Stimulated activated CD4-positive, alpha-beta T cell treated with anti-CD3 and anti-CD28 coated beads, Interleukin-4, amount 100 ng/mL, for 4 hours (primary cell): ENCODE data around the gene ERMARD.

Source experiments
- DNase-seq, 2 experiments: peaks; one replicate each; pipeline ENCODE4 v3.0.0-alpha.2; 2020

ERMARD gene

DNA sequence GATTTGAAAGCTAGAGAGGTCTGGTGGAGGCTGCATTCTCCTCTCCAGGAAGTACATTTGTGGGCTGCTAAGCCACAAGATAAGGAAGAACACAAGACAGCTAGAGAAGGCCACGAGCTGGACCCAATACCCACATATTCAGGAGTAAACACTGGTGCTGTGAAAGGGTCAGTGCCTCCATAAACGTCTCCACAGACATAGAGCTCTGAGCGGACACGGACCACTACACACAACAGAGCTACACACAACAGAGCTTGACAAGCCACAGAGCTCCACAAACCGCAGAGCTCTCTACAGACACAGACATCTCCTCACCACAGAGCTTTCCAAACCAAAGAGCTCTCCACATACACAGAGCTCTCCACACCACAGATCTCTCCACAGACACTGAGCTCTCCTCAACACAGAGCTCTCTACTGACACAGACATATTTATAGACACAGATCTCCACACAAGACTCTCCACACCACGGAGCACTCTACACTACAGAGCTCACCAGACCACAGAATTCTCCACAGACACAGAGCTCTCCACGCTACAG is 51.9 kb downstream of the ERMARD start:
- no peak for DNase-seq

GRCh38 chr6:169803816-169804340 is 52.5 kb downstream of the ERMARD start:
- no peak for DNase-seq

- no peak for DNase-seq
These were observed 53.0 kb downstream of the ERMARD start for GRCh38 chr6:169804427-169804826.

DNA sequence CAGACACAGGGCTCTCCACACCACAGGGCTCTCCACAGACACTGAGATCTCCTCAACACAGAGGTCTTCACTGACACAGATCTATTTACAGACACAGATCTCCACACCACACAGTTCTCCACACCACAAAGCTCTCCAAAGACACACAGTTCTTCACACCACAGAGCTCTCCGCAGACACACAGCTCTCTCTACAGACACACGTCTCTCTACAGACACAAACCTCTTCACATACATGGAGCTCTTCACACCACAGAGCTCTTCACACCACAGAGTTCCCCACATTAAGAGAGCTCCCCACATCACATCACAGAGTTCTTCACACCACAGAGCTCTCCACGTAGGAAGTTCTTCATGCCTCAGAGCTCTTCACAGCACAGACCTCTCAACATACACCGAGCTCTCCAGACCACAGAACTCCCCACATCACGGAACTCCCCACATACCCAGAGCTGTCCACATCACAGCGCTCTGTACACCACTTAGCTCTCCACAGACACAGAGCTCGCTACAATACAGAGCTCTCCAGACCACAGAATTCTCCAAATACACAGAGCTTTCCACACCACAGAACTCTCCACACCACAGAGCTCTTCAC is 53.9 kb downstream of the ERMARD start:
- no peak for DNase-seq

DNA sequence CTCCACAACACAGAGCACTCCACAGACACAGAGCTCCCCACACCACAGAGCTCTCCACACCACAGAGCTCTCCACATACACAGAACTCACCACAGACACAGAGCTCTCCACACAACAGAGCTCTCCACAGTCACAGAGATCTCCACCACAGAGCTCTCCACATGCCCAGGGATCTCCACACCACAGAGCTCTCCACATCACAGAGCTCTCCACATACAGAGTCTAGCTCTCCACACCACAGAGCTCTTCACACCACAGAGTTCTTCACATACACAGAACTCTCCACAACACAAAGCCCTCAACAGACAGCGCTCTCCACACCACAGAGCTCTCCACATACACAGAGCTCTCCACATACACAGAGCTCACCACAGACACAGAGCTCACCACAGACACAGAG is 55.3 kb downstream of the ERMARD start:
- DNase-seq = no peak

DNA sequence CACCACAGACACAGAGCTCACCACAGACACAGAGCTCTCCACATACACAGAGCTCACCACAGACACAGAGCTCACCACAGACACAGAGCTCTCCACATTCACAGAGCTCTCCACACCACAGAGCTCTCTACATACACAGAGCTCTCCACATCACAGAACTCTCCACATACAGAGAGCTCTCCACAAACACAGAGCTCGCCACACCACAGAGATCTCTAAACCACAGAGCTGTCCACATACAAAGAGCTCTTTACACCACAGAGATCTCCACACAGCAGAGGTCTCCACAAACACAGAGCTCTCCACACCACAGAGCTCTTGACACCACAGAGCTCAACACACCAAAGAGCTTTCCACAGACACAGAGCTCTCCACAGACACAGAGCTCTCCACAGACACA is 55.8 kb downstream of the ERMARD start:
- DNase-seq = no peak

- no peak for DNase-seq
These were observed 56.5 kb downstream of the ERMARD start for GRCh38 chr6:169807699-169808607.

- no peak for DNase-seq
These were observed 57.2 kb downstream of the ERMARD start for GRCh38 chr6:169808608-169808967.

DNA sequence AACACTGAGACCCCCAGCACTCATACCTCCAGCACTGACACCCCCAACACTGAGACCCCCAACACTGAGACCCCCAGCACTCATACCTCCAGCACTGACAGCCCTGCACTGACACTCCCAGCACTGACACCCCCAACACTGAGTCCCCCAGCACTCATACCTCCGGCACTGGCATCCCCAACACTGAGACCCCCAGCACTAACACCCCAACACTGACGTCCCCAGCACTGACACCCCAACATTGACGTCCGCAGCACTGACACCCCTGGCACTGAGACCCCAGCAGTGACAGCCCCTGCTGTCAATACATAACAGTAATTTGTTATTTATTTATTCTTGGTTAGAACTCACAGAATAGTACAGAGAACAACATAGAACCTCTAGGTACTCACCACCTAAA is 58.0 kb downstream of the ERMARD start:
- DNase-seq = no peak

DNA sequence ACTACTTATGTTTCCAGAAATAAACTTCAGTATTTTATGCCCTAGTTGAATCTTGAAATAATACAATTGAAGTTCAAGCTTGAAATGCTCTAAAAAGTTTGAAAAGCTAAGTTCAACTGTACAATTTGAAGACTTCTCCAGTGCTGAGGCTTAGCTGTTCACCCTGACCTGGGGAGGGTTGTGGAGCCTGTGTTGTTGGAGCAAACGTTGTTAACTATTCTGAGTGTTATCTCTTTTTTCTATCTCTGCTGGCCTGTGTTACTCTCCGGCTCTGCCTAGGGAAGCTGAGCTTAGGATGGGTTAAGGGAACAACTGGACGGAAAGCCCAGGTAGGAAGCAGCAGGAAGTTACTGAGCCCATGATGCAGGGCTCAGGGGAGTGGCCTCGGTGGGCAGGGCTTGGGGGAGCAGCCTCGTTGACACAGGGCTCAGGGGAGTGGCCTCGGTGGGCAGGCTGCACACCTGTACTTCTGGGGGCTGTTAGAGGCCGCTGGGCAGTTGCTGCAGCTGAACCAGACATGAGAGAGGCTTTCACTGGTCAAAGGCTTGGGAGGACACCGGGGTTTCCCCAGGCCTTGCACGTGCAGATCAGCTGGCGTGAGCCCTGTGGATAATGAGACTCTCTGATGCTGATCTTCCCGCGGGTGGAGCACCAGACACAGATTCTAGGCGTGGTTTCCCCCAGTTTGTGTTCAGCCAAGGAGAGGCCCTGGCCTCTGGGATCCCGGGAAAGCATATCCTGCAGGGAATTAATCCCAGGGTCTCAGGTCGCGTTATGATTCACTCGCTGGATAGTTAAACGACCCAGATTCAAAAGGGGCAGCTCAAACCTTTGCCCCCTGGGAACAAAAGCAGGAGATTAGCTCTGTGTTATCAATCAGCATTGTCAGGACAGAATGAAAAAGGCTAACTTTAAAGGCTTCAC is 58.9 kb downstream of the ERMARD start:
- no peak for DNase-seq

GRCh38 chr6:169811072-169811471 is 59.6 kb downstream of the ERMARD start:
- DNase-seq = no peak

DNA sequence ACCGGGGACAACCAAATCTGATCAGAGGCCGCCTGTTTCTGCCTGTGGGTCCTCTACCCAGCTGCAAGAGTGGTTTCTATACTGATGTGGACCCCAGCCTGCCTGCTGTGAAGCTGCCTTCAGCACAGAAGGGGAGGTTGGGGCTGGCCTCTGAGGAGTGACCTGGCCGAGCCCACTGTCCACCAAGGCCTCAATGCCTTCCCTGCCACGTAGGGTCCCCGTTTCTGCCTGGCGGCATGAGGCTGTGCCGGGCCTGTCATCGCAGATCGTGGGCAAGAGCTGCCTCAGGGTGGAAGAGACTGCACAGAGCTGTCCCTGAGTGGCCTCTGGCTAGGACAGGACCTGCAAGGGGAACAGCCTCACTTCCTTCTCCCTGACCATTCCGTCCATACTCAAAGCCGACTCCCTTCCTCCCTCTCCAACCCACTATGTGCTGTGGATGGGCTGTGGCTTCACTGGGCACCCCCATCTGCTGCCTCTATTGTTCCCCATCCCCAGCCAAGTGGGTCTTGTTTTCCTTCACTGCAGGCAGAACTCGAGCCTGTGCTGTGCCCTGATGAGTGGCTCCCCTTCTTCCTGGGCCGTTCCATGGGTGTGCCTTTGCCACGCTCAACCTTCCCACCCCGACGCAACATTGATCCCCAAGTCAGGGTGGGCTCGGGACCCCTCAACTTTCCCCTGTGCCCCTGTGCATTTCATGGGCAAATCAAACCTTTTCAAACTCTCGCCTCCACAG is 60.3 kb downstream of the ERMARD start:
- no peak for DNase-seq

DNA sequence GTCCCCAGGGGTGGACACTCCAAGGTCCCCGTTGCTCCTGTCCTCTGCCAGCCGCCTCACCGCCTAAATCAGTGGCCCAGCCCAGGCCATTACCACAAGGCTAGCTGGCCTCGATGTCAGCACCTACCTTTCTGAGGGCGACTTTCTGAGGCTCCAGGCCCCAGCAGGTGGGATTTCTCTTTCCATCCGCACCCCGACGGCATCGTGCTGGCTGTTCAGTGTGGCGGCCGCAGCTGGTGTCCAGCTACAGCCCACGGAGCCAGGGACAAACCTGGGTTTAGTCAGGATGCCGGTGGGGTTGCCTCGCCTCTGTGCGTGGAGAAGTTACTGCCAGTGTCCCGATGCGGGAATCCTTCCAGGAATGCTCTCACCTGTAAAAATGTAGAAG is 60.8 kb downstream of the ERMARD start:
- no peak for DNase-seq

DNA sequence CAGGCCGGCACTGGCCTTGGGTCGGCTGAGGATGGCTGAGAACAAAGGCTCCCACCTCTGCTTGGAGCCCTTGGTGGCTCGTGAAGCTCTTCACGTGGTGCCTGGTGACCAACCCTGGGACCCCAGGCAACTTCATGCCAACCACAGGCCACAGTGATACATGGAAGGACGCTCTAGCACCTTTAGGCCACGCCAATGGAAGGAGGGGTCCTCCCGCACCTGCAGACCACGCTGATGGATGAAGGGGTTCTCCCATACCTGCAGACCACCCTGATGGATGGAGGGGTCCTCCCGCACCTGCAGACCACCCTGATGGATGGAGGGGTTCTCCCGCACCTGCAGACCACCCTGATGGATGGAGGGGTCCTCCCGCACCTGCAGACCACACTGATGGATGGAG is 62.5 kb downstream of the ERMARD start:
- DNase-seq = no peak

GRCh38 chr6:169816054-169816453 is 64.6 kb downstream of the ERMARD start:
- DNase-seq = no peak

DNA sequence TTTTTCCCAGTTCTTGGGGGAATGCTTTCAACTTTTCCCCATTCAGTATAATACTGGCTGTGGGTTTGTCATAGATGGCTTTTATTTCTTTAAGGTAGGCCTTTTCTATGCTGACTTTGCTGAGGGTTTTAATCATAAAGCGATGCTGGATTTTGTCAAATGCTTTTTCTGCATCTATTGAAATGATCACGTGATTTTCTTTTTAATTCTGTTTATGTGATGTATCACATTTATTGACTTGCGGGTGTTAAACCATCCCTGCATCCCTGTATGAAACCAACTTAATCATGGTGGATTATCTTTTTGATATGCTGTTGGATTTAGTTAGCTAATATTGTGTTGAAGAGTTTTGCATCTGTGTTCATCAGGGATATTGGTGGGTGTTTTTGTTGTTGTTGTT is 65.6 kb downstream of the ERMARD start:
- no peak for DNase-seq

DNA sequence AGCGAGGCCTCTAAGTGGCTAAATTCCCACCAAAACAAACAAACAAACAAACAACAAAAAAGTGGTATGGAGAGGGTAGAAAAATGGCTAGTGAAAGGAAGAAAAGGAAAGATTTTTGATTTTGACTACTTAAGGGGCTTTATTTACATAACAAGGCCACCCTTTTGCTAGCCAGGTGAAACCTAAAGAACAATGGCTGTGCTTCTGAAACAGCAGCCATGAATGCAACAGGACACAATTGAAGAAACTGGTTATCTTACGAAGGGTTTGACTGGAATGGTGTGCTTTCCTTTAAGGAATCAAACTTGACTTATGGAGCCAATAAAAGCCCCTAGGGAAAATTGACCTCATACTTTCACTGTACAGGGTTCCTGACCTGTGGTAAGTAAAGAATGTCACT is 68.9 kb downstream of the ERMARD start:
- no peak for DNase-seq

- no peak for DNase-seq
These were observed 72.6 kb downstream of the ERMARD start for GRCh38 chr6:169824021-169824420.

DNA sequence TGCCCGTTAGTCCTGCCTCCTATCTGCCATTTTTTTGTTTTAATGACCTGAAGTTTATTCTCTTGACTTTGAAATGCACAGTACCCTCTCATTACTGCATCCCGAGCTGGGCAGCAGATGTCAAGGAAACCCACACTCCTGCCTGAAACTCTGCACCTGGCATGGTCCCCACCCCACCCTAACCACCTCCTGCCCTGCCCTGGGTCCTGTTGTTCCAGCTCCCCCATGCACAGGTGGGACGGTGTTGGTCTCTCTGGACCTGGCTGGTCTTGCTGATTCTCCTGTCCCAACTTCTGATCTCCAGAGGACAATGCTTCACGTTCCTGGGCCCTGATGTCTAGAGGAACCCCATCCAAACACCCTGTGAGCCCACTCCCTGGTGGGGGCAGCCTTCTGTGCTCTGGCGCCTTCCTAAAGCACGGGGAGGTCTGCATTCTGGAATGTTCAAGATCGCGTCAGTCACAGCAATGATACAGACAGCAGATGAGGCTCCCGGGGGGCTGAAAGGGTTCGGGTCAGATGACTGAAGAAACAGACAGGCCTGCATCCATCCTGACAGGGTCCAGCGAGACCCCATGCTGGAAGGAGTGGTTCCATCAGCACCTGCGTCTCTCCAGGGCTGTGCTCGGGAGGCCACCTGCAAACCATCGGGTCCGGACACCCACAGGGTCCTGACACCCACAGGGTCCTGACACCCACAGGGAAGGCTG is 73.6 kb downstream of the ERMARD start:
- no peak for DNase-seq

GRCh38 chr6:169825558-169826225 is 74.3 kb downstream of the ERMARD start:
- DNase-seq = no peak

GRCh38 chr6:169826697-169827096 is 75.3 kb downstream of the ERMARD start:
- no peak for DNase-seq
